Thyroid gland (tissue), 4 donors: ENCODE measurements around the gene KMT2D.

Experiments
- CTCF ChIP-seq, 6 experiments: fragments of 200-600 bp in 3 of 6; fragments of 450-650 bp in 3 of 6; sonication (generic) in 3 of 6; IDR thresholded peaks; one replicate each; pipeline ENCODE4 v1.5.1; 2016 to 2019; ENCODE audit warnings: antibody characterized with exemption in 6 of 6, mild to moderate bottlenecking in 2 of 6, inconsistent platforms in 1 of 6, moderate library complexity in 1 of 6
- POLR2A ChIP-seq, 2 donors: fragments of 450-650 bp; IDR thresholded peaks; one replicate each; pipeline ENCODE4 v1.6.1; 2017; ENCODE audit warnings: antibody characterized with exemption in 2 of 2, mild to moderate bottlenecking in 2 of 2, moderate library complexity in 1 of 2

- TF ChIP-seq CTCF (IDR thresholded peaks at IDR 0.05): no peak
- no peak for TF ChIP-seq POLR2A (IDR thresholded peaks at IDR 0.05)
Observed at GRCh38 chr12:49037111-49037946, 23.3 kb downstream of the KMT2D start.
